OCI-LY3 (cell line): ENCODE results near the gene NPY2R.

Experiments
- EZH2phosphoT487 ChIP-seq: fragments of 200-600 bp; shearing (Covaris generic); IDR thresholded peaks from 2 replicates; pipeline ENCODE4 v1.6.1; 2018; ENCODE audit warnings: antibody characterized with exemption, mixed run types, low read depth
- TF ChIP-seq, protein P1 (sequence below): fragments of 200-600, 300-600 bp; sonication (generic); IDR thresholded peaks from 2 replicates; pipeline ENCODE4 v1.5.1; 2014; ENCODE audit warnings: antibody characterized with exemption, low read length, low read depth

DNA sequence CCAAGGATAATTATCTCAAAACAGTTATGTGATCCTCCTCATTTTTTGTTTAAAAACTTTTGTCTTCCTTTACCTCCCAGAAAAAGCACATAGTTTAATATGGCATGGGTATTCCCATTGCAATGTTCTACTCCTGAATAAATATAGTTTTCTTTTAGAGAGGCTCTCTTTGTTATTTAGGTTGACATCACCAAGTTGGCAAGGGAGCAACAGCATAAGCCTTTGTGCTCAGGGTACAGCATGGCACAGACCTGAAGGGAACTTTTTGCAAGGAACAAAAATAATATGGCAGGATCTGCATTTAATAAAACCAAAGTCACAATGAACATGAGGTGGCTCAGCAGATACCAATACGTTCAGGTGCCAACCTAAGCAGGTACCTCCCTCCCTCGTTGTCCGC is 47.1 kb upstream of the NPY2R start:
- TF ChIP-seq, protein P1, sequence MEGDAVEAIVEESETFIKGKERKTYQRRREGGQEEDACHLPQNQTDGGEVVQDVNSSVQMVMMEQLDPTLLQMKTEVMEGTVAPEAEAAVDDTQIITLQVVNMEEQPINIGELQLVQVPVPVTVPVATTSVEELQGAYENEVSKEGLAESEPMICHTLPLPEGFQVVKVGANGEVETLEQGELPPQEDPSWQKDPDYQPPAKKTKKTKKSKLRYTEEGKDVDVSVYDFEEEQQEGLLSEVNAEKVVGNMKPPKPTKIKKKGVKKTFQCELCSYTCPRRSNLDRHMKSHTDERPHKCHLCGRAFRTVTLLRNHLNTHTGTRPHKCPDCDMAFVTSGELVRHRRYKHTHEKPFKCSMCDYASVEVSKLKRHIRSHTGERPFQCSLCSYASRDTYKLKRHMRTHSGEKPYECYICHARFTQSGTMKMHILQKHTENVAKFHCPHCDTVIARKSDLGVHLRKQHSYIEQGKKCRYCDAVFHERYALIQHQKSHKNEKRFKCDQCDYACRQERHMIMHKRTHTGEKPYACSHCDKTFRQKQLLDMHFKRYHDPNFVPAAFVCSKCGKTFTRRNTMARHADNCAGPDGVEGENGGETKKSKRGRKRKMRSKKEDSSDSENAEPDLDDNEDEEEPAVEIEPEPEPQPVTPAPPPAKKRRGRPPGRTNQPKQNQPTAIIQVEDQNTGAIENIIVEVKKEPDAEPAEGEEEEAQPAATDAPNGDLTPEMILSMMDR: no peak
- TF ChIP-seq EZH2phosphoT487: no peak
